GM12865 (cell line): ENCODE results near the gene ATG5.

Experiments
- DNase-seq: peaks from one replicate; pipeline ENCODE4 v3.0.0; 2010; ENCODE audit warnings: low read depth
- H3K4me3 ChIP-seq: 2 replicates; pipeline ENCODE4 v1.5.1; 2011; ENCODE audit warnings: mild to moderate bottlenecking, low read depth, low read length, control low read depth
- CTCF ChIP-seq: IDR thresholded peaks from 2 replicates; pipeline ENCODE4 v1.5.1; 2011; ENCODE audit warnings: low read length, control low read depth, low read depth, inconsistent platforms; ENCODE audit not compliant: insufficient read depth; ENCODE audit errors: missing control alignments

ATG5 gene

GRCh38 chr6:106360989-106361430 is 35.5 kb upstream of the ATG5 start:
- H3K4me3 ChIP-seq, result peak overlapping the region; percentile 7; the same call in 1 of the 2 replicates
- TF ChIP-seq CTCF, result no peak
- DNase-seq, result peak; percentile 2

GRCh38 chr6:106360410-106360988 is 34.9 kb upstream of the ATG5 start, which contains the start of gene CRYBG1:
CRYBG1 (plus strand) TSS chr6:106360717; CDS start chr6:106360909, 192 bp downstream.
- peak within 1 kb of the TSS; percentile 7; the same call in 1 of the 2 replicates for H3K4me3 ChIP-seq
- TF ChIP-seq CTCF, result peak; percentile 76
- DNase-seq, result peak; percentile 38

- no peak for DNase-seq
- TF ChIP-seq CTCF, result no peak
- no peak overlapping the region for H3K4me3 ChIP-seq
These were observed 34.4 kb upstream of the ATG5 start for GRCh38 chr6:106359959-106360409.

- TF ChIP-seq CTCF, result no peak
- DNase-seq, result no peak
- H3K4me3 ChIP-seq, result no peak overlapping the region
These were observed 30.8 kb upstream of the ATG5 start for GRCh38 chr6:106356378-106356777.

- no peak overlapping the region for H3K4me3 ChIP-seq
- no peak for TF ChIP-seq CTCF
- no peak for DNase-seq
These were observed 21.7 kb upstream of the ATG5 start for GRCh38 chr6:106347219-106347618.

- TF ChIP-seq CTCF, result peak; percentile 70
- H3K4me3 ChIP-seq, result no peak overlapping the region
- DNase-seq, result peak; percentile 43
These were observed 13.9 kb upstream of the ATG5 start for GRCh38 chr6:106339334-106340029.
